ENCODE data around the gene THUMPD2.
"Not testable (repeated sequence)": the region's sequence is repeated elsewhere in the genome, so short reads cannot be mapped to it uniquely, and the experiment has no call there.

THUMPD2 gene

DNA sequence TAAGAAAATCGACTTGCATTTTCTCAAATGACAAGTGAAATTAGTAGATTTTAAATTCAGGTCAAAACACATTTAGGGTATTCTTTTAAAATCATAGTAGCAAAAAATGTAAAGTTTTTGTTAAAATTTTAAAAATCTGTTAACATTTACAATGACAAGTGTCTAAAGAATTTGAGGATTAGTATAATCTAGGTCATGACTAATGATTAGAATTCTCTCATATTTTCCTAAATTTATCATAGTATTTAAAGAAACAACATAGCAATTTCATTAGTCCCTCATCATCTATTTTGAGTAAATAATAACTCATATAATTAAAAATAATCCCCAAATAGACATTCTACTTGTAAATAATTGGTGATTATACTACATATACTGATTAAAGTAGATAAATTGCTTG lies 23.6 kb downstream of the THUMPD2 start:
- DNase-seq = no peak

- DNase-seq = no peak
Measured at GRCh38 chr2:39743269-39743776, 35.7 kb downstream of the THUMPD2 start.

DNA sequence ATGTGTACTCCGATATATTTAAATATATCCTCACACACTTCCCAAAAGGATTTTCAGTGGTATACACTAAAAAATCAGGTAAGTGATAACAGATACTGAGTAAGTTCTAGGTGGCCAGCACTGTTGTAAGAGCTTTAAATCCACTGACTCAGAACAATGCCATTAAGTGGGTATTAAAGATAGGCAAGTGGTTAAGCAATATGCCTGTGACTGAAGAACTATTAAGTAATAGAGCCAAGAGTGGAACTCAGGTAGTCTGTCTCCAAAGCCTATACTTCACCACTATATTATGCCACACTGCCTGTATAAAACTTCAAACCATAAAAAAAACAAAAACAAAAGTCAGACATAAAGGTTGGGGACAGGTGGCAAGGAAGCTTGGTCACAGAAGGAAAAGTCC lies 37.2 kb downstream of the THUMPD2 start:
- DNase-seq = no peak

GRCh38 chr2:39739386-39739785 lies 39.7 kb downstream of the THUMPD2 start:
- no peak for DNase-seq

DNA sequence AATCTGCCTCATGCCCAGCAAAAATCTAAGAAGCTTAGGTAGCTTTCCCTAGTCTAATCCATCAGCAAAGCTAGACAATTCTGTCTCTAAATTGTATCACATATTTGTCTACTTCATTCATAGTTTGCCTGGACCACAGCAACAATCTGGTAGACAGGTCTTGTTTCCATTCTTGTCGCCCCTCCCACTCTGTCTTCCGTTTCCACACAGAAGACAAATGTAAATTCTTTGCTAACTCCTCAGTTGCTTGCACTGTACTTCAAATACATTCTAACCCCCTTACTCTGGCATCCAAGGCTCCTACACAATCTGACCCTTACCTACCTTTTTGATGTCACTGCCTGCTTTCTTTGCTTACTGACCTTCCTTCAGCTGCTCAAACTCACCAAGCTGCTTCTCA lies 40.1 kb downstream of the THUMPD2 start:
- no peak for DNase-seq

GRCh38 chr2:39737661-39738060 lies 41.4 kb downstream of the THUMPD2 start:
- DNase-seq = no peak

GRCh38 chr2:39736640-39737039 lies 42.4 kb downstream of the THUMPD2 start:
- DNase-seq = no peak

DNA sequence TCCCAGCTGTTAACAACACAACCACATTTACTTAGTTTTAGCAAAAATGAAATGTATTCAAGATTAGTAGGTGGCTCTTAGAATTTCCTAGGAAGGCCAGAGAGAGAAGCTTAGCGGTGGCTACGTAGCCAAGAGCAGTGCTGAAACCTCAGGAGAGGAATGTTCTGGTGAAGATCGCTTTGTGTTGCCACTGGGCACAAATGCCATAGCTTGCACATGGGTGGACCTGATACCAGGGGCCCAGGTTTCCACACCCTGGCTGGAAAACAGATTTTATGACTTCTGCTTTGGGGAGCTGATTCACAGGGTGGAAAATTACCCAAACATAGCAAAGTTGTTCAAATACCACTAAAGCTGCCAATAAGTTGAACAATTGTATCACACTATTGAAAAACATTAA lies 43.4 kb downstream of the THUMPD2 start:
- DNase-seq = no peak

- no peak for DNase-seq
Measured at GRCh38 chr2:39734445-39734844, 44.6 kb downstream of the THUMPD2 start.

- no peak for DNase-seq
Measured at GRCh38 chr2:39733070-39733674, 45.9 kb downstream of the THUMPD2 start.

DNA sequence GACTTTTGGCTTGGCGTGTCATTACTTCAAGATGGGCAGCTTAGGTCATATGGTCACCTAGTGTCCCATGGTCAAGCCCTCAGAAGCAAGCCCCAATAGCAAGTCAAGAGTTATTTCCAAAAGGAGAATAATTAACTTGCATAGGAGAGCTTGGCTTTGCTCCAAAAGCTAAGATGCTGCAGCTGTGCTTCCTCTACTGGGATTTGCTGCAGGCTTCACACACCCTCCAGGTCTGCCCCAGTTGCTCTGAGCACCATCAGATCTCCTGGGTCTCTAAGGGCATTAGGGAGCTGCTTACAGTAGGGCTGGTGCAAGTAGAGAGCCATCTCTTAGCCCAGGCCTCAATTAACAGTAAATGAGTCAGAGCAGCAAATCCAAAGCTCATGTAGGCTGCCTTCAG lies 46.6 kb downstream of the THUMPD2 start:
- no peak for DNase-seq

DNA sequence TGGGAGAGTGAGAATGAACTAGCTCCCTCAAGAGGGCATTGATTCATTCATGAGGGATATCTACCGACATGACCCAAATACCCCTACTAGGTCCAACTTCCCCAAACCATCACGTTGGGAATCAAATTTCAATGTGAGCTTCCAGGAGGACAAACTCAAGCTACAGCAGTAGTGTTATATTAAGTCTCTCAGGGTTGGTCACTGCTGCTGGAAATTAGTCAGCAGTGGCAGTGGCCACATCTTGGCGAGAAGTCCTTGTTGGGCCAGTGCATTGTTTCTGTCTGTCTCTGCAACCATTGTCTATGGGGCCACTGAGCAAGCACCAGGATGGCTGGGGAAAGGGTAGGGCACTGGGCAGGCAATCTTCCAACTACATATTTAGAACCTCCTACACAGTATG lies 47.5 kb downstream of the THUMPD2 start:
- no peak for DNase-seq

- no peak for DNase-seq
Measured at GRCh38 chr2:39730685-39731302, 48.3 kb downstream of the THUMPD2 start.

GRCh38 chr2:39730276-39730675 lies 48.8 kb downstream of the THUMPD2 start:
- DNase-seq = no peak

DNA sequence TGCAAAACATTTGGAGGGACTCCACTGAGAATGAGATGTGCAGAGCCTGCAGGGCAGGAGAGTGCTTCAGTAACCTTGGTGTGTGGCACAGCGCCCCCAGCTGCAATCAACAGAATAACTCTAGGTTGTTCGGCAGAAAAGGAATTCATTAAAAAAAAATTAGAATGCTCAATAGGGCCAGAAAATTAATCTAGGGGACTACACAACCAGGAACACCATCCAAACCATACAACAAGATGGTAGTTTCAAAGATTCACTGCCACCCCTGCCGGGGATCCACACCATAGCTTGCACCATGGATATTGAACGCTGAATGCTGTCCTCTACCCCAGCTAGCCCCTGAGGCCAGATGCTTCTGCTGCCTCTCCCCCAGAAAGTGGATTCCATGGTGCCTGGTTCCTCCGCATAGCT lies 50.1 kb downstream of the THUMPD2 start:
- DNase-seq = no peak

DNA sequence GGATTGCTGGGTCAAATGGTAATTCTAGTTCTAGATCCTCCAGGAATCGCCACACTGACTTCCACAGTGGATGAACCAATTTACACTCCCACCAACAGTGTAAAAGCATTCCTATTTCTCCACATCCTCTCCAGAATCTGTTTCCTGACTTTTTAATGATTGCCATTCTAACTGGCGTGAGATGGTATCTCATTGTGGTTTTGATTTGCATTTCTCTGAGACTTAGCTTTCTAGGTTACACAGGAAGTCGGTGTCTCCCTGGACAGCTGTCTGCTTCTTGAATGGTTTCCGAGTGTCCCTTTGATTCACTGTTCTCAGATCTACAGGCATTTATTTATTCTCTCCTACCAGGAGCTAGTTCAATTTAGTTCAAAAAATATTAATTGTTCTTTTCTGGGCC lies 51.0 kb downstream of the THUMPD2 start:
- DNase-seq = not testable (repeated sequence)

- DNase-seq = no peak
Measured at GRCh38 chr2:39725401-39725800, 53.7 kb downstream of the THUMPD2 start.

DNA sequence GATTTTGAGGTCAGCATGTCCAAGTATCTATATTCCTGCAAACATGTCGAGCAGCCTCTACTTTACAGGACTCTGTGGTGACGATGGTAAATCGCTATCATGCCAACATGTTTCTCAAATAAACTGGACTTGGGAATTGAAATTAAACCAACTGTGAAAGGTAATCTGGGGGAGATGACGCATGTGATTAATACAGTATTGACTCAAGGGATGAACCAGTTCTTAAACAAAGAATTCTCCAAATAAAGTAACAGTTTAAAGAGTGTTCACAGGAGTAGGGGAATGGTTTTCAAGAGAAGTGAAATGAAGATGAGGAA lies 54.3 kb downstream of the THUMPD2 start:
- no peak for DNase-seq

DNA sequence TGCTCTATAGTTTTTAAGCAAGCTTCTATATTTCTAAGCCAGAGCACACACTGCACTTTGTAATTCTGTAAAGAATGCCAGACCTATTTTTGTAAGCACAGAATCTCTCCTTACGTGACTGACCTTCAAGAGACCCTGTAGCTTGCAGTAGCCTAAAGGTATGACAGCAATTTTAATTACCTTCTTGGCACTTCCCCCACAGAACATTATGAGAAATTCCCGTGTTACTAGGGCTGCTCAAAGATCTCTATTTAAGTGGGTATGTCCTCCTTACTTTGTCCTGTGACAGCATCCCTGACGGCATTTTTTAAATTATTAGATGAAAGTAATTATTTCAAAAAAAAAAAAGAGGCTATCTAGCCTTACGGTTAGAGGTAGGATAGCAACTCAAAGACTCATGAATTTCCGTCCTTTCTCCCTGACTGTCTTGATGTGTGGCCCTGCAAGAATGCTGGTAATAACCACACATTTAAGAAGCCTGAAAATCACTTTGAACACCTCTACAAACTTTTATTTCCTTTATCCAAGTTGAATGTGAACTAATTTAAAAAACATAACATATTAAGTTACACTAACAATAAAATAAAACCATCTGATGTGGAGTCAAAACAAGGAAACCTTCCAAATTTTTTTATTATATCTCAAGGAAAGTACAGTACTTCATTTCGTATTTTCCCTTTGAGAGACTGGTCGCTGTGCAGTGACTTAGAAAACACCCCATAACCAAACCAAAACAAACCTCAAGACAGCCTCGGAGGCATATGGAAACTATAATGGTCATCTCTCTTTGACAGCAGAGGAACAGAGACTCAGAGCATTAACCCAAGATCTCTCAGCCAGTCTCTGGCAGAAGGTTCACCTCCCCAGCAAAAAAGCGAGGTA lies 54.9 kb downstream of the THUMPD2 start:
- no peak for DNase-seq

DNA sequence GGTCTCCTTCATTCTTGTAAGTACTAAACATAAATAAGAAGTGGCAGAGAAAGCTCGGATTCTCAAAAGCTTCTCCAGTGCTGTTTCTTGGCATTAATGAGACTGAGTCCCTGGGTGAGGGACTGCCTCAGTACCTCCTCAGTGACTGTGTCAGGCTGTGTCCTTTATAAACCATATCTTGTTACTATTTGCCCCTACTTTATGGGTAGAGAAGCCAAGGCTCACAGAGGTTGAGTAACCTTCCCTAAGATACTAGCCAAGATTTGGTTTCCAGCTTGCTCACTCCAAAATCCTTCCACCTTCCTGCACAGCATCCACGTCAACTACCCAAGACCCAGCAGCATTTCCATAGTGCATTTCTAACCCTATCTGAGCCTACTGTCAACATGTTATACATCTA lies 55.6 kb downstream of the THUMPD2 start:
- DNase-seq = no peak

- no peak for DNase-seq
Measured at GRCh38 chr2:39720970-39721369, 58.1 kb downstream of the THUMPD2 start.

- DNase-seq = no peak
Measured at GRCh38 chr2:39719317-39719716, 59.7 kb downstream of the THUMPD2 start.

DNA sequence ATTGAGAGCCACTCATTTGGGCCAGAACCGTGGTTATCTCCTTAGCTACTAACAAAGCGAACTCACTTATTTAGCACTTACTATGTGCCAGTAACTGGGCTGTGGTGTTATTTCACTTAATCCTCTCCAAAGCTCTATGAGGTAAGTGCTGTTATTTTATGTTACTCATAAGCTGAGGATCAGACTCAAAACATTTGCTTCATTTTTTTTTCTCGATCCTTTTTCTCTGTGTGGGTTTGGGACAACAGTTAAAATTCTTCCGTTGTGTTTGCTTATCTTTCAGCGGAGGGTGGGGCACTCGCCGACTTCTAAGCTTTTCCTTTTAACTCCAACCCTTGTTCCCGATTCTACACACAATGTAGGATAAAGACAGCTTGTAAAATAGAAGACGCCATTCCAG lies 60.6 kb downstream of the THUMPD2 start:
- no peak for DNase-seq

DNA sequence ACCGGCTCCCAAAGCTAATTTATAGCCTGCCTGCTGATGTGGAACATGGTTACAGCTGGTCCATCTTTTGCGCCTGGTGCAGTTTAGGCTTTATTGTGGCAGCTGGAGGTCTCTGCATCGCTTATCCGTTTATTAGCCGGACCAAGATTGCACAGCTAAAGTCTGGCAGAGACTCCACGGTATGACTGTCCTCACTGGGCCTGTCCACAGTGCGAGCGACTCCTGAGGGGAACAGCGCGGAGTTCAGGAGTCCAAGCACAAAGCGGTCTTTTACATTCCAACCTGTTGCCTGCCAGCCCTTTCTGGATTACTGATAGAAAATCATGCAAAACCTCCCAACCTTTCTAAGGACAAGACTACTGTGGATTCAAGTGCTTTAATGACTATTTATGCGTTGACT lies 62.0 kb downstream of the THUMPD2 start:
- no peak for DNase-seq
